Osteocyte (in vitro differentiated cells): ENCODE results near the gene LPAR1. TPM values are rescaled to one million over a fixed set of nuclear protein-coding genes. Genes with fewer than 3 reads are reported as not detected.

Source experiments
- DNase-seq: peaks from one replicate; pipeline ENCODE4 v3.0.0; 2021; ENCODE audit warnings: mixed read lengths; ENCODE audit not compliant: unreplicated experiment; ENCODE audit errors: extremely low spot score
- H3K27ac Mint-ChIP-seq: one replicate; pipeline ENCODE4 v1.8.0; 2021; ENCODE audit warnings: mild to moderate bottlenecking, mixed read lengths; ENCODE audit not compliant: unreplicated experiment
- H3K27me3 Mint-ChIP-seq: one replicate; pipeline ENCODE4 v1.8.0; 2021; ENCODE audit warnings: mixed read lengths; ENCODE audit not compliant: unreplicated experiment
- H3K36me3 Mint-ChIP-seq: one replicate; pipeline ENCODE4 v1.8.0; 2021; ENCODE audit warnings: mixed read lengths; ENCODE audit not compliant: unreplicated experiment
- H3K4me1 Mint-ChIP-seq: one replicate; pipeline ENCODE4 v1.8.0; 2021; ENCODE audit warnings: mixed read lengths; ENCODE audit not compliant: unreplicated experiment
- H3K4me3 Mint-ChIP-seq: one replicate; pipeline ENCODE4 v1.8.0; 2021; ENCODE audit warnings: mild to moderate bottlenecking, moderate library complexity, mixed read lengths; ENCODE audit not compliant: unreplicated experiment
- H3K9me3 Mint-ChIP-seq: one replicate; pipeline ENCODE4 v1.8.0; 2021; ENCODE audit warnings: mixed read lengths; ENCODE audit not compliant: unreplicated experiment
- CTCF ChIP-seq: fragments of 200-600 bp; sonication (generic); IDR thresholded peaks from 2 replicates; pipeline ENCODE4 v1.5.0; 2021; ENCODE audit warnings: antibody characterized with exemption, mild to moderate bottlenecking, moderate library complexity
- total RNA-seq: library from RNA; stranded (reverse); gene quantifications from 2 replicates; pipeline ENCODE4 v1.2.1, GENCODE V29; 2021

The LPAR1 gene
- total RNA-seq, 1 donor from 2014 or later: 120 TPM

DNA sequence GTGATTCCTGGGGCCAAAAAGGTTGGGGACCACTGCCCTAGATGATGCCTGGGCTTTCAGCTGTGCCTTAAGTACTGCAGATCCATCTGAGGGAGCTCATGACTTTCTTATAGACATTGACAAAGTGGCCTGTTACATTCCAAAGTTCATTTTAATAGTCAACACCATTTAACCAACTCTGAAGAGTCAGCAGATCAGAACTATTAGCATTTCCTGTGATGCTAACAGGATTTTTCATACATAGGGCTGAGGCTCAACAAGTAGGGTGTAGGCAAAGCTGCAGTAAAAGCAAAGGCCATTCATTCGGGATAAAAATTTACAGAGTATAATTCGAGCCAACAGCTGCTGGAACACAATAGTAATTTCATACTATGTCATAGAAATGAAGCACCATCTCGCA, 105.4 kb downstream of the LPAR1 start:
- Mint-ChIP-seq H3K36me3 (peaks cover 32% of the 10 kb centered on the region), H3K27ac (peak overlapping the region; percentile 75), H3K4me3 (no peak overlapping the region), H3K27me3 (no peaks in the 10 kb centered on the region), H3K4me1 (peaks cover 53% of the 10 kb centered on the region), H3K9me3 (no peaks in the 10 kb centered on the region)
- DNase-seq: no peak
- TF ChIP-seq CTCF: no peak

DNA sequence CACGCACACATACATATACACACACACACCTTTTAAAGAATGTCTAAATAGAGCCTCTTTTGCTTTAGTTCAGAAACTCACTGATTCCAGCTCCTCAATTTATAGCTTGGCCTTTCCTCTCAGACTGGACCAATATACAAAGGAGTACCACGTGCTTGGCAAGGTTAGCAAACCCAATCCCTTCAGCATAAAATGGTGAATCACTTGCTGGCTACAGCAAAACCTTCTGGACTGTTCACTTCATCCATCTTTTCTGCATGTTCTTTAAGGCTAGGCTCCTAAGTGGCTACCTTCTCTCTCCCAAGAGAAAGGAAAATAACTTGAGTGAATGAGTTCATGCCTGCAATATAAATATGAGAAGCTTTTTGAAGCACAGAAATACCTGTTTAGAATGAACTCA, 109.7 kb downstream of the LPAR1 start:
- no peak for TF ChIP-seq CTCF
- Mint-ChIP-seq H3K36me3 (peaks cover 31% of the 10 kb centered on the region), H3K27ac (peak overlapping the region; percentile 76), H3K9me3 (no peaks in the 10 kb centered on the region), H3K27me3 (no peaks in the 10 kb centered on the region), H3K4me1 (peaks cover 50% of the 10 kb centered on the region), H3K4me3 (no peak overlapping the region)
- no peak for DNase-seq

DNA sequence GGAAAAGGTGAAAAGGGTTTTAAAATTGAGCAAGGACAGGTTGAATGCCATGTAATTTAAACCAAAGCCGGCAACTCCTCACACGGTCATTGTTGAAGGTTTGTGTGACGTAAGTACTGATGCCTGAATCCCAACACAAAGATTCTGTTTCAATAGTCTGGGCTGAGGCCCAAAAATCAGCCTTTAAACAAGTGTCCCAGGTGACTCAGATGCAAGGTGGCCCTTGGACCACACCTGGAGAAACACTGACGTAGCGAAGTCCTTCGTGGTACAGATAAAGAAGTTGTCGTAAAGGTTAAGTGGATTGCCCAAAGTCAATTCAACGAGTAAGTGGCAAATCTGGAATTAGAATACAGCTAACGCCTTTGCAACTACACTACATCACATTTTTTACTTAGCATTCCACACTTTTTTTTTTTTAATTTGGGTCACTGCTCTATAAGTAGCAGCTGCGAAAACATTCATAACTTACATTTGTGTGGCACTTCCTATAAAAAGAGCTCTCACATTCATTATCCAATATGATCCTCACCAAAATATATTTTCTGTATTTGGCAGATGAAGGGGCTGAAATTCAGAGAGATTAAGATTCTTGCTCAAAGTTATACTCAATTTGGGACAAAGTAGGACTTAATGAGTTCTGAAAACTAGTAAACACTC, 111.3 kb downstream of the LPAR1 start:
- Mint-ChIP-seq H3K4me3 (peak overlapping the region; percentile 45), H3K27ac (peak overlapping the region; percentile 95), H3K9me3 (no peaks in the 10 kb centered on the region), H3K36me3 (peaks cover 20% of the 10 kb centered on the region), H3K4me1 (peaks cover 53% of the 10 kb centered on the region), H3K27me3 (no peaks in the 10 kb centered on the region)
- no peak for TF ChIP-seq CTCF
- no peak for DNase-seq

GRCh38 chr9:110923601-110924000, 114.7 kb downstream of the LPAR1 start:
- Mint-ChIP-seq H3K27me3 (no peaks in the 10 kb centered on the region), H3K9me3 (peaks cover 3% of the 10 kb centered on the region), H3K27ac (peak overlapping the region; percentile 41), H3K36me3 (peaks cover 12% of the 10 kb centered on the region), H3K4me3 (no peak overlapping the region), H3K4me1 (peaks cover 79% of the 10 kb centered on the region)
- TF ChIP-seq CTCF: no peak
- DNase-seq: no peak

DNA sequence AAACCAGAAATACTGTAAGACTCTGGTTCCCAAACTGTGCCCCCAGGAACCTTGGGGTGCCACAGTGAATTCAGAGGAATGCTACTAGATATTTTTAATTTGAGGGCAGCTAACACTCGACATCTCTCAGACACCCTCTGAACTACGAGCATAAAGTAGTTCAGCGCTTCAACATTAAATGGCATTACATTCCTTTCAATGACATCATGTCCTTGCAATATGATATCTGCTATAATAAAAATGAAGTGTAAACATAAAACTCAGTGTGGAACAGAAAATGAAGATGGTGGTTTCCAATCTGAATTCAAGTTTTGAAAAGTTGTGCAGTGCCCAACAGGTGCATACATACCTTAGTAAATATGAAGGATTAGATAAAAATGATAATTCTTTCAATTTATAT, 116.1 kb downstream of the LPAR1 start:
- TF ChIP-seq CTCF: no peak
- DNase-seq: no peak
- Mint-ChIP-seq H3K4me3 (peak overlapping the region; percentile 16), H3K9me3 (peaks cover 3% of the 10 kb centered on the region), H3K27ac (peak overlapping the region; percentile 95), H3K27me3 (no peaks in the 10 kb centered on the region), H3K36me3 (peaks cover 12% of the 10 kb centered on the region), H3K4me1 (peaks cover 84% of the 10 kb centered on the region)
